HG03280 (cell line): ENCODE data around the gene IPMK.

ENCODE experiments used
- ATAC-seq: cut with Tn5 transposase; IDR thresholded peaks from one replicate; pipeline ENCODE4 v1.9.1; 2021; ENCODE audit warnings: mild to moderate bottlenecking, moderate library complexity; ENCODE audit not compliant: unreplicated experiment

Gene IPMK

DNA sequence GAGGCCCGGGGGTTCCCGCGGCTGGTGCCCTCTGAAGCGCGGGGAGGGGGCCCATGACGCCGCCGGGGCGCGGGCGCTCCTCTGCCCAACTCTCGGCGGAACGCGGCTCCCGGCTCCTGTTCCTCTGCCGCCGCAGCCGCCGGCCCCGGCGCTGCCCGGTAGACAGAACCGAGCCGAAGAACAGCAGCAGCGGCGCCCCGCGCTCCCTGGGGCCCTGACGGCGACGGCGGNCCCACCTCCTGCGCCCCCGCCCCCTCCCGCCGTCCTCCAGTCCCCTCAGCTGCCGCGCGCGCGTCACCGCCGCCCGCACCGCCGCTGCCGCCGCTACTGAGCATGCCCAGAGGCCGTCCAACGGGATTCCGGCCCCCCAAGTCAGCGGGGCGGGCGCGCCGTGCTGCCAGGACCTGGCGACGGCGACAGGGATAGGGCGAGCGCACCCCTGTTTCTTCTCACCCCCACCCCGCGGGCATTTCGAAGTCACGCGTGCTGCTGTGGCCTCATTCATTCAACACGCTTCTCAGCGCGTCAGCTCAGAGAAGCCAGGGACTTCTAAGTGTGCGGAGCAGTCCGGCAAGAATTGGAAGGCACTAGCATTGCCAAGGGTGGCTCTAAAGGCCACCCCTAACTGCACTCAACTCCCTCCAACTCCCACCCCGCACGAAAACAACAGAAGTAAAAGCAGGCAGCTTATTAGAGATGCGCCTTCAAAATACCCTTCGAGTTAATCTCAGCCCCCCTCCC, at the start of gene IPMK:
Gene IPMK (minus strand): TSS at position 182 of the 741 bp plus-strand sequence. CDS start 283 bp downstream, outside the sequence.
- peak; percentile 64 for ATAC-seq

- ATAC-seq: no peak
Measured at GRCh38 chr10:58316874-58317273, 49.2 kb upstream of the IPMK start.

DNA sequence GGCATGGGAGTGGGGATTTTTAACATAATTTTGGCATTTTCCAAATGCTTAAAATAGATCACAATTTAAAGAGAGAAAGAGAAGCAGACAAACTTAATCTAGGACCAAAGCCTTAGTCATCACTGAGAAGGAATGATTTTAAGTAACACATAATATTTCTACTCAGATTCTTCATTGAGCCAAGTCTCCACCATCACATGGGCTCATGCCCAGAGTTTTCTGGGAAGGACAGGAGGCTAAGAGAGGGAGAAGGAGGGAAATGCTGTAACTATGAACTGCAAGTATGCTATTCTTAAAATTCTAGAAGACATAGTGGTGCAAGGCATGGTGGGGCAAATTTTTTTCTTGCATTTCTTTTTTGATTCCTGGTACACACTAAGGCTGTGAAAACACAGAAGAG, 43.3 kb upstream of the IPMK start:
- no peak for ATAC-seq

- no peak for ATAC-seq
Measured at GRCh38 chr10:58307676-58308075, 40.0 kb upstream of the IPMK start.

GRCh38 chr10:58305821-58306220, 38.1 kb upstream of the IPMK start:
- ATAC-seq: no peak

- no peak for ATAC-seq
Measured at GRCh38 chr10:58304099-58304633, 36.5 kb upstream of the IPMK start.

DNA sequence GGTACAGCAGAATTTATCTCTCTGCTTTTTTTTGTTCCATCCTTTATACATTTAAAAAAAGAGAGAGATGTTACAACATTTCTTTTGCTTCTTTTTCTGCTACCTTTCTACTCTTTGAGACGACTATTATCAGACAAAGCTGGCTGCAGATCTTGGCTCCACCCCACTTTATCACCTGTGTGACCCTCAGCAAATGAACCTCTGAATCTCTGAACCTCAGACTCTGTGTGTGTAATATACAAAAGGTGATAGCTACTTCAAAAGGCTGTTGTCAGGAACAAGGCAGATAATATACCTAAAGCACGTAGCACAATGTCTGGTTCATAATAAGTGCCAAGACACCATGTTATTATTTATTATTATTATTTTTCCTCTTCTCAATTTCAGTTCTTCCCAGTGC, 34.6 kb upstream of the IPMK start:
- no peak for ATAC-seq

DNA sequence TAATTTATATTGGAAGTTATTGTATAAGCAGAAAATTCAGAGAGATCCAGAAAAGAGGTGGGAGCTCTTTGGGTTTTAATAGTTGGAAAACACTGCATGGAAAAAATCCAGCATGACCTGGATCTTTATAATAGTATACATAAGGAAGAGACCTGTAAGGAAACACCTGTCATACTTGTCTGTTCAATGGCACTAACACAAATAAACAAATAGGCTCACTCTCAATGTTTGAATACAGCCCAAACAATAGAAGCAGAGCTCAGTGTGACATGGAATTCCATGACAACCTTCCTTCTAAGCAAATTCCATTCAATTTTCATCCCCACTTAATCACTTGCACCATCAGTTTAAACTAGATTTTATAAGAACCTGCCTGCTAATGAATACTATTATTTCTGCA, 33.0 kb upstream of the IPMK start:
- no peak for ATAC-seq

DNA sequence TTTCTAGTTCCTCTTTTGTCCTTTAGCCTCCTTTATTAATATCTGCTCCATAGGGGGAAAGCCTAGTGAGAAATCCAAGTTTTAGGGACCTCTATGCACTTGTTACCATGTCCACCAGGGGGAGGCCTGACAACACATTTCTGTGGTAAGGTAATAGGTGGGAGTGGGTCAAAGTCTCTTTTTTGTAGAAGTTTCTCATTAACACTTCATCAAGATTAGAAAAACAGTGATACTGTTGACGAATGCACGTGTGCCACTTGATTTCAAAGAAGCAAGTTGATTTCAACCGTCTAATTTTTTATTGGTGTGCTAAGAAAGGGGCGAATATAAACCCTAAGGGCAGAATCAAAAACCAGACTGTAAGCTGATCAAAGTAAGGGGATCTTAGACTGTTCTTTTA, 31.9 kb upstream of the IPMK start:
- peak; percentile 88 for ATAC-seq

DNA sequence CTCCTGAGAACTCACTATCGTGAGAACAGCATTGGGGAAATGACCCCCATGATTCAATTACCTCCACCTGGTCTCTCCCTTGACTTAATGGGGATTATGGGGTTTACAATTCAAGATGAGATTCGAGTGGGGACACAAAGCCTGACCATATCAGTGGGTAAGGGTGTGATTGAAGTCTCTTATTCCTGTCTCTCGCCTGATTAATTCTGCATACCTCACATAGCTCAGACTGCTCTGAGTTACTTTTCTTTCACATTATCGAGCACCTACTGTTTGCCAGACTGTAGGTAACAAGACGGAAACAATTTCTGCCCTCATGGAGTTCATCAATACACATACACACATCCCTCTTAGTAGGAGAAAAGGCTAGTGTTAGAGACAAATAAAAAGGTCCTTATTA, 26.3 kb upstream of the IPMK start:
- no peak for ATAC-seq

GRCh38 chr10:58291538-58292174, 24.0 kb upstream of the IPMK start:
- ATAC-seq: peak; percentile 94

DNA sequence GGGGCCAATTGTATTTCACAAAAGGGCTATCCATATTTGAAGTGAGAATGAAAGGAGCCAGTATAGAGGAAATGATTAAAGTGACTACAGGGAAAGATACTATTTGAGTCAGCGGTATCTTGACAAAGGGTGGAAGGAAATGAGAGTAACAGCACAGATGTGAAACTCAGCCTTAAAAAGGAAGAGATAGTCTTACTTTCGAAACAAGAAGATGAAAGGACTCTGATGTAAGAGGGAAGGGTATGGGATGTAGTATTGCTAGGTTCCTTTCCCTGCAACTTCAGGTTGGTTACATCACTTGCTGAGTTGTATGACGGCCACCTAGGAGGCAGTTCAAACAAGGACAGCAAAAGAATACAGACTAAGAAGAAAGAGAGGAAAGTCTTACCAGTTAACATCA, 14.9 kb upstream of the IPMK start:
- peak; percentile 95 for ATAC-seq

- ATAC-seq: no peak
Measured at GRCh38 chr10:58281092-58281752, 13.5 kb upstream of the IPMK start.

- no peak for ATAC-seq
Measured at GRCh38 chr10:58280477-58280876, 12.8 kb upstream of the IPMK start.

- no peak for ATAC-seq
Measured at GRCh38 chr10:58278962-58279307, 11.2 kb upstream of the IPMK start.

DNA sequence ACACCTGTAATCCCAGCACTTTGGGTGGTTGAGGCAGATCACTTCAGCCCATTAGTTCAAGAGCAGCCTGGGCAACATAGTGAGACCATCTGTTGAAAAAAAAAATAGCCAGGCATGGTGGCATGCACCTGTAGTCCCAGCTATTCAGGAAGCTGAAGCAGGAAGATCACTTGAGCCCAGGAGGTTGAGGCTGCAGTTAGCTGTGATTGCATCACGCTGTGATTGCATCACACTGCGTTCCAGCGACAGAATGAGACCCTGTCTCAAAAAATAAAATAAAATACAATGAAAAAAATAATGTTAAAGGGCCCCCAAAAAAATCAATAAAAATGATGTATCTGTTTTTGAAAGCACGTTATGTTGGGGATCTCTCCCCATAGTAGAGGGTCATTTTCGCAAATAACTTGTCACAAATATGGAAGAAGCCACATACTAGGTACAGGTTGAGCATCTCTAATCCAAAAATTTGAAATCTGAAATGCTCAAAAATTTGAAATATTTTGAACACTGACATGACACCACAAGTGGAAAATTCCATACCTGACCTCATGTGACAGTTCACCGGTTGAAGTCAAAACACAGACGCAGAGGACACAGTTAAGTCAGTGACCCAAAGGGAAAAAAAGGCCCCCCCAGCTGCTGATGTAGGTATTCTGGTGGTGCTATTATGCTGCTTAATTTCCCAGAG, 10.7 kb upstream of the IPMK start:
- no peak for ATAC-seq

GRCh38 chr10:58275908-58276307, 8.2 kb upstream of the IPMK start:
- ATAC-seq: no peak

GRCh38 chr10:58275261-58275660, 7.6 kb upstream of the IPMK start:
- ATAC-seq: no peak

GRCh38 chr10:58269782-58270290, 2.1 kb upstream of the IPMK start:
- ATAC-seq: no peak

GRCh38 chr10:58268946-58269781, 1.5 kb upstream of the IPMK start, which contains the start of gene CISD1:
TSS of gene CISD1 (plus strand) at chr10:58269162. CDS start at chr10:58269274, 112 bp downstream.
- peak; percentile 58 for ATAC-seq
